NCI-H2081 (cell line): ENCODE measurements around the gene MAGIX.

Source experiments
- DNase-seq, 2 experiments: peaks; one replicate each; lab custom pipeline; 2025; lab: John Stamatoyannopoulos, UW

MAGIX gene

GRCh38 chrX:49206543-49206942 lies 44.0 kb downstream of the MAGIX start:
- DNase-seq: no peak

- no peak for DNase-seq
These were observed 45.8 kb downstream of the MAGIX start for GRCh38 chrX:49208399-49208798.

- DNase-seq: no peak
These were observed 47.1 kb downstream of the MAGIX start for GRCh38 chrX:49209434-49210251.

DNA sequence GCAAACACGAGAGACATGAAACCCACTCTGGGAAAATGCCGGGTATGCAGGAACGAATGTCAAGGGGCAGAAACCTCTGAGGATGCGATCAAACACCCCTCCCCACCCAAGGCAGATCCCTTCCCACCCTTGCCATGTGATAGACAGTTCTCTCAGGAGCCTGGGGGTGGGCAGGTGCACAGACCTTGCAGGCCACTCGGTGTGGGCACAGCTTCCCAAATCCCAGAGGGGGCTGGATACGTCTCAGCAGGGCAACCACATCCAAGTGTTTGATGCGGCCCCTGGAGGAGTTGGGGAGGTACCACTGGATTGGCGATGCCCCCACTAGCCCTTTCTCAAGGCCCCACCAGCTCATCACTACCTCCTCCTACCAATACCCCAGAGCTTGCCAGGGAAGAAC lies 47.8 kb downstream of the MAGIX start:
- DNase-seq: no peak

GRCh38 chrX:49211074-49211473 lies 48.5 kb downstream of the MAGIX start:
- no peak for DNase-seq

DNA sequence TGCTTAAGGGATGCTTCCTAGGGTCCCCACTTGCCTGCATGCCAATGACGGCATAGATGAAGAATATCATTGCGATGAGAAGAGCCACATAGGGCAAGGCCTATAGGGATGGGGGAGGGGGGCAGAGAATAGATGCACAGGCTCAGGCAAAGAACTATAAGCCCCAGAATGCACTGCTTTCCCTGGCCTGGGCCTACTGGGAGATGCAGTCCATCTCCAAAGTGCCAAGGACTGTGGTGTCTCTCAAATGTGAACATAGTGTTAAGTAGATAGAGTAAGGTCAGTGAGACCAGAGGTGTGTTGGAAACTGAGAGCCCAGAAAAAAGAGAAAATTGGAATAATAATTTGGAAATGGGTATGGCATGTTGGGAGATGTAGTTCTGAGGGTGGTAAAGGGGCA lies 49.7 kb downstream of the MAGIX start:
- no peak for DNase-seq

DNA sequence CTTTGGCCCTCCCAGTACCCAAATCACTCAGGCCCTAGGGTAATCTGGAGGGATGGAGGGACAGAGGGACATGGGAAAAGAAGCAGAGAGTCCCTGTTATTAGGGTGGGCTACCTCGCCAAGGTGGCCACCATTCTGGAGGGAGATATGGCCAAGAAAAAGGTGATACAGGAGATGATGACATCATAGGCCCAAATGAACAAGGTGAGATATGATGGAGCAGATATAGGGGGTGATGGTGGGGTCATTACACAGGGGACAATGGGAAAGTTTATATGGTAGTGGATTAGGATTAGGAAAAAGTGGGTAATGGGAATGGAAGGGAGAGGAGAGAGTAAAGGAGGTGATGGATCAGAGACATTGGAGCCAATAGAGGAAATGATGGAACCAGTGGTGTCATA lies 50.3 kb downstream of the MAGIX start:
- DNase-seq: no peak

- no peak for DNase-seq
These were observed 51.9 kb downstream of the MAGIX start for GRCh38 chrX:49214416-49214815.

GRCh38 chrX:49214996-49215526 lies 52.5 kb downstream of the MAGIX start:
- no peak for DNase-seq
